ENCODE measurements around the gene SLC24A3.

- TF ChIP-seq, protein P1, sequence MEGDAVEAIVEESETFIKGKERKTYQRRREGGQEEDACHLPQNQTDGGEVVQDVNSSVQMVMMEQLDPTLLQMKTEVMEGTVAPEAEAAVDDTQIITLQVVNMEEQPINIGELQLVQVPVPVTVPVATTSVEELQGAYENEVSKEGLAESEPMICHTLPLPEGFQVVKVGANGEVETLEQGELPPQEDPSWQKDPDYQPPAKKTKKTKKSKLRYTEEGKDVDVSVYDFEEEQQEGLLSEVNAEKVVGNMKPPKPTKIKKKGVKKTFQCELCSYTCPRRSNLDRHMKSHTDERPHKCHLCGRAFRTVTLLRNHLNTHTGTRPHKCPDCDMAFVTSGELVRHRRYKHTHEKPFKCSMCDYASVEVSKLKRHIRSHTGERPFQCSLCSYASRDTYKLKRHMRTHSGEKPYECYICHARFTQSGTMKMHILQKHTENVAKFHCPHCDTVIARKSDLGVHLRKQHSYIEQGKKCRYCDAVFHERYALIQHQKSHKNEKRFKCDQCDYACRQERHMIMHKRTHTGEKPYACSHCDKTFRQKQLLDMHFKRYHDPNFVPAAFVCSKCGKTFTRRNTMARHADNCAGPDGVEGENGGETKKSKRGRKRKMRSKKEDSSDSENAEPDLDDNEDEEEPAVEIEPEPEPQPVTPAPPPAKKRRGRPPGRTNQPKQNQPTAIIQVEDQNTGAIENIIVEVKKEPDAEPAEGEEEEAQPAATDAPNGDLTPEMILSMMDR (IDR thresholded peaks at IDR 0.05) = no peak
- no peak for TF ChIP-seq POLR2A (IDR thresholded peaks at IDR 0.05)
Measured at GRCh38 chr20:19317237-19318069, 105.0 kb downstream of the SLC24A3 start.

Measured in breast epithelium (tissue), 3 donors.